Measurements from ENCODE around the gene VWA3B.

The VWA3B gene

DNA sequence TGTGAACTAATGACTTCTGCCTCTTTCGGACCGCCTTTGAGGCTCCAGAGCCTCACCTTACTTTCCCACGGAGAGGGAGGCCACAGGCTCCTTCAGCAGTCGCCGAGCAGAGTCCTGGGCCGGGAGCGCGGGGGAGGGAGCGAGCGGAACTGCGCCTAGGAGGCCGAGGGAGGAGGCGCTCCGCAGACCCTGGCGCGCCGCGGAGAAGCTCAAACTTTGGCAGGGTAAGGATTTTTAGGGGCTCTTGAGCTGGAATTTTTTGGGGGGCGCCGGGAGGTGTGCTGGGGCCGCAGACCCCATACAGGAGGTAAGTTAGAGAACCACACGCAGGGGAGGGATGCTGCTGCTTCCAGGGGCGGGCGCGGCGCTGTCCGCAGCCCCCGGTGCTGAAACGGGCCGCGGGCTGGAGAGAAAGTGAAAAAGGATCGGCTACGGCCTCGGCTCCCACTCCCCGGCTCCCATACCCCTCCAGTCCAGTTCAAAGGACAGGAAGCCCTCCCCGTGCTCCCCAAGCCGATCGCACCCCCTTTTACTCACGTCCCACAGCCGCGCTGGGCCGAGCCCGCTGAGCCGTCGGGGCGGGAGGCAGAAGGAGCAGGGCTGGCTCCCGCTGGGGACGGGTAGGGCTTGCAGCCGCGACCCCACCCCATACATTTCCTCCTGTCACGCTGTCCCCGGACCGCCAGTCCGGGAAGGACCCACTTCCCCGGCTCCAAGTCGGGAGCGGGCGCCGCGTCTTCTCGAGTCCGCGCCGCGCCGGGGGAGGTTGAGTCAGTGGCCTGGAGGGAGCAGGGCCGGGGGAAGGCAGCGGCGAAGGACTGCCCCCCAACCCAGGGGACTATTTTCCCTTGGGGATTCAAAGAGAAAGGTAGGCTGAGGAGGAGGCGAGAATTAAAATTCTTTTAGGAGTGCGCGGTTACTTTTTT is 259.6 kb downstream of the VWA3B start, which contains the start of gene CNGA3:
Gene CNGA3, plus strand, starts transcription at position 146 of the 926 bp plus-strand sequence. CDS start 23,520 bp downstream, outside the sequence.
- TF ChIP-seq, protein P1, sequence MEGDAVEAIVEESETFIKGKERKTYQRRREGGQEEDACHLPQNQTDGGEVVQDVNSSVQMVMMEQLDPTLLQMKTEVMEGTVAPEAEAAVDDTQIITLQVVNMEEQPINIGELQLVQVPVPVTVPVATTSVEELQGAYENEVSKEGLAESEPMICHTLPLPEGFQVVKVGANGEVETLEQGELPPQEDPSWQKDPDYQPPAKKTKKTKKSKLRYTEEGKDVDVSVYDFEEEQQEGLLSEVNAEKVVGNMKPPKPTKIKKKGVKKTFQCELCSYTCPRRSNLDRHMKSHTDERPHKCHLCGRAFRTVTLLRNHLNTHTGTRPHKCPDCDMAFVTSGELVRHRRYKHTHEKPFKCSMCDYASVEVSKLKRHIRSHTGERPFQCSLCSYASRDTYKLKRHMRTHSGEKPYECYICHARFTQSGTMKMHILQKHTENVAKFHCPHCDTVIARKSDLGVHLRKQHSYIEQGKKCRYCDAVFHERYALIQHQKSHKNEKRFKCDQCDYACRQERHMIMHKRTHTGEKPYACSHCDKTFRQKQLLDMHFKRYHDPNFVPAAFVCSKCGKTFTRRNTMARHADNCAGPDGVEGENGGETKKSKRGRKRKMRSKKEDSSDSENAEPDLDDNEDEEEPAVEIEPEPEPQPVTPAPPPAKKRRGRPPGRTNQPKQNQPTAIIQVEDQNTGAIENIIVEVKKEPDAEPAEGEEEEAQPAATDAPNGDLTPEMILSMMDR (IDR thresholded peaks at IDR 0.05), result no peak
- no peaks in the 10 kb centered on the region for H3K4me1 ChIP-seq (ENCODE audit: control insufficient read depth in 1 of 2, insufficient read depth in 1 of 2, low read depth in 1 of 2, low read length in 1 of 2)
- H3K27ac ChIP-seq, result no peak within 1 kb of the TSS
- no peak within 1 kb of the TSS for H3K4me3 ChIP-seq (ENCODE audit: low read depth in 1 of 2, low read length in 1 of 2)
- H3K27me3 ChIP-seq, result peaks cover 94% of the 10 kb centered on the region
- H3K9me3 ChIP-seq, result no peaks in the 10 kb centered on the region
- H3K36me3 ChIP-seq, result no peaks in the 10 kb centered on the region

DNA sequence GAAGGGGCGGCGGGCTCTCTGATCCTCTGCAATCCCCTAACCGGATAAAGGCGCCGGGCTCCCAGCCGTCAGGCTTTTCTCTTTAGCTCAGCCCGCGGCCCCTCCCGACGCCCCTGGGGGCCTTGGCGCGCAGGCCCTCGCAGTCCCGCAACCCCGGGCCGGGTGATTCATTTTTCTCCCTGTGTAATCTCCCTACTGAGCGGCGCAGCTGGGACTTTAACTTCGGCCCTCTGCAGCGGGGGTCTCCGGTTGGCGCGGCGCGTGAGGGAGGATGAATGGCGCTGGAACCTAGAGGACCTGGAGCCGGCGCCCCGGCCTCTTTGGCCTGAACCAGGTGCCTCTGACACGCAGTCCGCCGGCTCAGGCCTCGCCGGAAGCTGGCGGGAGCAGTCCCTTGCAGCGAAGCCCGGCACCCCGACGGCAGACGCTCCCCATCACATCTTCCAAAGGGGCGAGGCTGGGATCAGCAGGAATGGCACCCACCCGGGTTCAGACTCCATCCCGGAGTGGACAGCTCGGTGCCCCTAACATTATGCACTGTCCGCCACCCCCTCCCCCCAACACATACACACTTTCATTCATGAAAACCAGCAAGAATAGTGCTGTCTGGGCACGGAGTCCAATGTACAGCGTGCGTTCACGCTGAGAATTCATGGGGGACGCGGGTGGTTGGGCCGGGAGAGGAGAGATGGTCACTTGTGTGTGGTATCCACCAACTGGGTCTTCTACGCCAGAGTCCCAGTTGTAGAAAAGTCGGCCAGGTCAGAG is 260.5 kb downstream of the VWA3B start:
- no peaks in the 10 kb centered on the region for H3K36me3 ChIP-seq
- H3K4me3 ChIP-seq (ENCODE audit: low read depth in 1 of 2, low read length in 1 of 2), result no peak overlapping the region
- no peak overlapping the region for H3K27ac ChIP-seq
- H3K4me1 ChIP-seq (ENCODE audit: control insufficient read depth in 1 of 2, insufficient read depth in 1 of 2, low read depth in 1 of 2, low read length in 1 of 2), result no peaks in the 10 kb centered on the region
- no peaks in the 10 kb centered on the region for H3K9me3 ChIP-seq
- TF ChIP-seq, protein P1 (IDR thresholded peaks at IDR 0.05), result no peak
- H3K27me3 ChIP-seq, result peaks cover 100% of the 10 kb centered on the region

DNA sequence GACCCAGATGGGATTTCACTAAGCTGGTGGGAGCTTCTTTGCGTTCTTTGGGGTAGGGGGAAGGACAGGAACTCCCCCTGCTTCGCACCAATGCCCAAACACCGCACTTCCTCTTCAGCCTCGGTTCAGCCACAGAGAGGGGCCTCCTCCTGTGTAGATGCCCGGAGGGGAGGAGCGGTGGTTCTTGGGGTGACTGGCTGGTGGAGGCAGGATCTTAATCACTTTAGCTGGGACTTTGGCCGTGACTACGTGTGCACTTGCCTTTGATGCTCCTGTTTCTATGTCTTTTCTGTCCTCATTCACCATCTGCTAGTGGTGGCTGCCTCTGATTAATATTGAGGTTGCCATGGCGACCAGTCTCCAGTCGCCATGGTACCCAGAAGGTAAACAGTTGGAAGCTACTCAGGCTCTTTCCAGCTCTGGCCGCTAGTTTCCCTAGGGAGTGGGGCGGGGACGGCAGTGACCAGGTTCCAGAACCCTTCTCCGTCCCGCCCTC is 261.1 kb downstream of the VWA3B start:
- Histone ChIP-seq H3K27ac (no peak overlapping the region), H3K36me3 (no peaks in the 10 kb centered on the region), H3K9me3 (no peaks in the 10 kb centered on the region), H3K27me3 (peaks cover 100% of the 10 kb centered on the region), H3K4me3 (ENCODE audit: low read depth in 1 of 2, low read length in 1 of 2) (no peak overlapping the region), H3K4me1 (ENCODE audit: control insufficient read depth in 1 of 2, insufficient read depth in 1 of 2, low read depth in 1 of 2, low read length in 1 of 2) (no peaks in the 10 kb centered on the region)
- TF ChIP-seq, protein P1 (IDR thresholded peaks at IDR 0.05), result no peak

DNA sequence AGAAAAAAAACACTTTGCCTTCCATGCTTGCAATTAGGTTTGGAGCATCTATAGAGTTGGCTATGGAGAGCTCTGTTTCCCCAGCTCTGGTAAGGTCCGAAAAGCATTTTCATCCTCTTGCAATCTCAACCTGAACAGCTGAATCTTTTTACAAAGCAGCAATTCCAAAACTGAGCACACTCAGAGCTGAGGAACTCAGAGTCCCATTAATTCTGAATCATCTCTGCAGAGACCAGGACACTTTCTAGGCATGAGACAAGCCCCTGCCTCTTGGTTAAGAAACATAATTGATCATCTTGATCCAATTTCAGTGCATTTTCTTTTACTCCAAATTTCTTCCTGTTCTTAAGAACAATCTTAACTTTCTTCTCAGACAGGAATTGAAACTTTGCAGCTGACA is 263.4 kb downstream of the VWA3B start:
- TF ChIP-seq, protein P1 (IDR thresholded peaks at IDR 0.05), result no peak
- H3K4me1 ChIP-seq (ENCODE audit: control insufficient read depth in 1 of 2, insufficient read depth in 1 of 2, low read depth in 1 of 2, low read length in 1 of 2), result no peaks in the 10 kb centered on the region
- H3K27ac ChIP-seq, result no peak overlapping the region
- no peaks in the 10 kb centered on the region for H3K36me3 ChIP-seq
- no peaks in the 10 kb centered on the region for H3K9me3 ChIP-seq
- peaks cover 99% of the 10 kb centered on the region for H3K27me3 ChIP-seq
- no peak overlapping the region for H3K4me3 ChIP-seq (ENCODE audit: low read depth in 1 of 2, low read length in 1 of 2)

DNA sequence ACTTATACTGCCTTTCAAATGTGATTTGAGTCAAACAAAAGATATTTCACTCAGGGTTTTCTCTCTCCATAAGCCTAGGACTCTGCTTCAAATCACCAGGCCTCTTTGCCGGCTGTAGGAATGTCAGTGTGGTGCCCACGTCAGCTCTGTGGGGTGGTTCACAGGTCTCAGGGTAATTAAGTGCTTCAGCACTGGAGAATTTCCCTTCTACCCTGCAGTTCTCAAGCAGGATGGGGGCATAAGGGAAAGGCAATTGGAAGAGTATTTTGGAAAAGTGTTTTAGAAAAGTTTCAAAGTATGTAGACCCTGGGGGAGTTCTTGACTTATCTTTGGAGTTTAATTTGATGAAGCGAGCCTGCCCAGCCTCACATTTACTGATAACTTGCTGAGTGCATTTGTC is 268.9 kb downstream of the VWA3B start:
- Histone ChIP-seq H3K4me3 (ENCODE audit: low read depth in 1 of 2, low read length in 1 of 2) (no peak overlapping the region), H3K27me3 (peaks cover 81% of the 10 kb centered on the region), H3K36me3 (no peaks in the 10 kb centered on the region), H3K4me1 (ENCODE audit: control insufficient read depth in 1 of 2, insufficient read depth in 1 of 2, low read depth in 1 of 2, low read length in 1 of 2) (no peaks in the 10 kb centered on the region), H3K9me3 (no peaks in the 10 kb centered on the region), H3K27ac (no peak overlapping the region)
- TF ChIP-seq, protein P1 (IDR thresholded peaks at IDR 0.05), result no peak

All from neutrophil (primary cell).